HG03521 (cell line): ENCODE data around the gene SLC26A9.
"Not testable (repeated sequence)": the region's sequence is repeated elsewhere in the genome, so short reads cannot be mapped to it uniquely, and the experiment has no call there.

Source experiments
- ATAC-seq: cut with Tn5 transposase; IDR thresholded peaks from one replicate; pipeline ENCODE4 v1.9.1; 2021; ENCODE audit warnings: mild to moderate bottlenecking, moderate library complexity; ENCODE audit not compliant: unreplicated experiment

Gene SLC26A9

DNA sequence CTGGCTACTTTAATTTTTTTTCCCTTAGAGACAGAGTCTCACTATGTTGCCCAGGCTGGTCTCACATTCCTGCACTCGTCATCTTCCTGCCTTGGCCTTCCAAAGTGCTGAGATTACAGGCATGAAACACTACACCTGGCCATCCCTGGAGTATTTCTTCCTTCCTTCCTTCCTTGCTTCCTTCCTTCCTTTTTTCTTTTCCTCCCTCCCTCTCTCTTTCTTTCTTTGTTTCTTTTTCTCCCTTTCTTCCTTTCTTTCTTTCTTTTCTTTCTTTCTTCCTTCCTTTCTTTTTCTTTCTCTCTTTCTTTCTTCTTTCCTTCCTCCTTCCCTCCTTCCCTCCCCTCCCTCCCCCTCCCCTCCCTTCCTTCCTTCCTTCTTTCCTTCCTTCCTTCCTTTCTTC is 46.9 kb downstream of the SLC26A9 start:
- no peak for ATAC-seq

DNA sequence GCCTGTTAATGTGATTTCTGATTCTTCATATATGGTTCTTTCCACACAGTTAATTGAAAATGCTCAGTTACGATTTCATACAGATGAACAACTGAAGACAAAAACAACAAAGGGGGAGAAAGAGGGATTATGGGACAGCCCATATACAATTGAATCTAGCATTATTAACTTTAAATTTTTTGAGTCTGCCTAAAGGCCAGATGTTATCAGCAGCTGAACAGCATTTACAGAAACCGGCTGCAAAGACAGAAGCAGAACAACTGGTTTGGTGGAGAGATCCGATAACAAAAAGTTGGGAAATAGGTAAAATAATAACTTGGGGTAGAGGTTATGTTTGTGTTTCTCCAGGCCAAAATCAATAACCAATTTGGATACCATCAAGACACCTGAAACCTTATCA is 49.1 kb downstream of the SLC26A9 start:
- ATAC-seq = not testable (repeated sequence)

DNA sequence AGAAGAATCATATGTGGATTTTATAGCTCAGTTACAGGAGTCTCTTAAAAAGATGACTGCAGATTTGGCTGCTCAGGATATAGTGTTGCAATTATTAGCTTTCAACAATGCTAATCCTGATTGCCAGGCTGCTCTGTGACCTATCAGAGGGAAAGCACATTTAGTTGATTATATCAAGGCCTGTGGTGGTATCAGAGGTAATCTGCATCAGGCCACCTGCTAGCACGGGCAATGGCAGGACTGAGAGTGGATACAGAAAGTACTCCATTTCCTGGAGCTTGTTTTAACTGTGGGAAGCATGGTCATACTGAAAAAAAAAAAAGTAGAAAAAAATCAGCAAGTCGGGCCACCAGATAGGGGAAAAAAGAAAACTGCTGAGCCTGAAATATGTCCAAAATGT is 51.1 kb downstream of the SLC26A9 start:
- not testable (repeated sequence) for ATAC-seq

DNA sequence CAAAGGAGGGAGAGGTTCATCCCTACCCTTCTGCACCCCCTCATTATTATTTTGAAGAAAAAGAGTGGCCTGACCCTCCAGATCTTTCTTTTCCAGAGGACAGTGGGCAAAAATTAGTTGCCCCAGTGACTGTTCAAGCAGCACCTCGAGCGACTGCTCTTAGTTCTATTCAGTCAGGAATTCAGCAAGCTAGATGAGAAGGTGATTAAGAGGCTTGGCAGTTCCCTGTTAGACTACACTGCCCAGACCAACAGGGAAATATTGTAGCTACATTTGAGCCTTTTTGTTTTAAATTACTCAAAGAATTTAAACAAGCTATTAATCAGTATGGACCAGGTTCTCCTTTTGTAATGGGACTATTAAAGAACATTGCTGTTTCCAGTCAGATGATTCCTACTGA is 51.8 kb downstream of the SLC26A9 start:
- ATAC-seq = not testable (repeated sequence)

DNA sequence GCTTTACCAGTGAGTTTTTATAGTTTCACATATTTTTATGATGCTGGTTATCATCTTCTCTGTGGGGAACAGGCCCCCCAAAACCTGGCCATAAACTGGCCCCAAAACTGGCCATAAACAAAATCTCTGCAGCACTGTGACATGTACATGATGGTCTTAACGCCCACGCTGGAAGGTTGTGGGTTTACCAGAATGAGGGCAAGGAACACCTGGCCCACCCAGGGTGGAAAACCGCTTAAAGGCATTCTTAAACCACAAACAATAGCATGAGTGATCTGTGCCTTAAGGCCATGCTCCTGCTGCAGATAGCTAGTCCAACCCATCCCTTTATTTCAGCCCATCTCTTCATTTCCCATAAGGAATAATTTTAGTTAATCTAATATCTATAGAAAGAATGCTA is 52.6 kb downstream of the SLC26A9 start:
- ATAC-seq = not testable (repeated sequence)

DNA sequence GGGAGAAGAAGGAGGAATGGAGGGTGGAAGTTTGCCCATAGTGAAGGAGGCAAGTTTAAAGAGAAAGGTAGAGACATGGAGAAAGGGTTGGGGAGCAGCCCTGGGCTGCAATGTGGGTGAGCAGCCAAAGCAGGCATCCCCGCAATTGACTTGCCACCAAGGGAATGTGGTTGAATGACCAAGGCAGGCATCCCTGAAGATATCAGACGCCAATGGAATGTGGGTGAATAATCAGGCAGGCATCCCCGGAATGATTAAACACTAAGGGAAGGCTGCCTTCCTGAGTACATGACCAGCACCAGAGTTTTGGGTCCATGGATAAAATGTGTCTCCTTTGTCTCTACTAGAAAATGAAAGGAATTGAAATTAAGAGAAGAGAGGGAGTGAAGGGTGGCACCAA is 53.5 kb downstream of the SLC26A9 start:
- not testable (repeated sequence) for ATAC-seq

DNA sequence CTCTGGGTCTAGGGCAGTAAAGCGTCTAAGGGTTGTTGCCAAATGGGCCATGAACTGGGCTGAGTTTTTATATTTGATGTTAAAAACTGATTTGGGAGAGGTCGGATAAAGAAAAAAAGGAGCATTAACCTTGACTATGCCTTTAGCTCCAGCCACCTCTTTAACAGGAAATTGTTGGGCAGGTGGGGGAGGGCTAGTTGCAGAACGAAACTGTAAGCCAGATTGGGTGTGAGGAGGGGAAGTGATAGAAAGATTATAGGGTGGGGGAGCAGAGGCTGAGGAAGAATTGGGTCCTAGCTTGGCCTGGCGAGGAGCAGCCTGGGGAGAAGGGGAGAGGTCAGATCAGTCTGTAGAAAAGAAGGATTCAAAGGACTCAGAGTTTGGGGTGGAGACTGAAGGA is 54.2 kb downstream of the SLC26A9 start:
- not testable (repeated sequence) for ATAC-seq

DNA sequence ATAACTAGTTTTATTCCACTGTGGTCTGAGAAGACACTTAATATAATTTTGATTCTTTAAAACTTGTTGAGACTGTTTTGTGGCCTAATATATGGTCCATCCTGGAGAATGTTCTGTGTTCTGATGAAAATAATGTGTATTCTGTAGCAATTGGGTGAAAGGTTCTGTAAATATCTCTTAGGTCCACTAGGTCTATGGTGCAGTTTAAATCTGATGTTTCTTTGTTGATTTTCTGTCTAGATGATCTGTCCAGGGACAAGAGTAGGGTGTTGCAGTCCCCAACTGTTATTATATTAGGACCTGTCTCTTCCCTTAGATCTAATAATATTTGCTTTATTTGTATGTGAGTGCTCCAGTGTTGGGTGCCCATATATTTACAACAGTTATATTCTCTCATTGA is 59.5 kb downstream of the SLC26A9 start:
- ATAC-seq = no peak

DNA sequence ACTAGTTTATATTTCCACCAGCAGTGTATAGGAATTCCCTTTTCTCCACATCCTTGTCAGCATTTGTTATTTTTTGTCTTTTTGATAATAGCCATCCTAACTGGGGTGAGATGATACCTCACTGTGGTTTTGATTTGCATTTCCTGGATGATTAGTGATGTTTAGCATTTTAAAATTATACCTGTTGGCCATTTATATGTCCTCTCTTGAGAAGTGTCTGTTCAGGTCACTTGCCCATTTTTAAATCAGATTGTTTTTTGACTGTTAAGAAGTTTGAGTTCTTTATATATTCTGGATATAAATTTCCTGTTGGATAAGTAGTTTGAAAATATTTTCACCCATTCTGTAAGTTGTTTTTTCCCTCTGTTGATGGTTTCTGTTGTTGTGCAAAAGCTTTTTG is 62.3 kb downstream of the SLC26A9 start:
- ATAC-seq = no peak

DNA sequence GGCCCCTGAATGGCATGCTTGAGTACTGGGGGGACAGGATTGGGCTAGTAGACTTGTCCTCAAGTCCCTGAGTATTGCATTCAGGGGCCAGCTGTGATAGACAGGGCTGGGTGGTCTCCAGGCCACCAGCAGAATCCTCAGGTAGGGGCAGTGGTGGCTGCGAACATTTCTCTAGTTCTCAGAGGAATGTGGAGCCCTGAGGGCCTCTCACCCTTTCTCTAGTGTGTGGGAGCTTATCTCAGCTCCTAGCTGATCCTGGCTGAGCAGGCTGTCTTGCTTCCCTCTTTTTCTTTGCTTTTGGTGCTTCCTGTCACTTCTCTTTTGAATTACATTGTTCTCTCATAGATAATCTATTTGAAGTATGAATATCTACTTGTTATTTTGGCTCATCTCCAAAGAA is 63.3 kb downstream of the SLC26A9 start:
- no peak for ATAC-seq

DNA sequence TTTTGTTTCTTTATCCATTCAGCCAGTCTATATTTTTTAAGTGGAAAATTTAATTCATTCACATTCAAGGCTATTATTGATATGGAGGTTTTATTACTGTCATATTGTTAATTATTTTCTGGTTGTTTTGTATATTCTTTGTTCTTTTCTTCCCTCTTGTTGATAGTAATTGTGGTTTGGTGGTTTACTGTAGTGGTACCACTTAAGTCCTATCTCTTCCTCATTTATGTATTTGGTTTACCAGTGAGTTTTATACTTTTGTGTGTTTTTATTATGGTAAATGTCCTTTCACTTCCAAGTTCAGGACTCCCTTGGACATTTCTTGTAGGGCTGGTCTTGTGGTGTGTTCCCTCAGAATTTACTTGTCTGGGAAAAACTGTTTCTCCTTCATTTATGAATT is 65.2 kb downstream of the SLC26A9 start:
- ATAC-seq = no peak

DNA sequence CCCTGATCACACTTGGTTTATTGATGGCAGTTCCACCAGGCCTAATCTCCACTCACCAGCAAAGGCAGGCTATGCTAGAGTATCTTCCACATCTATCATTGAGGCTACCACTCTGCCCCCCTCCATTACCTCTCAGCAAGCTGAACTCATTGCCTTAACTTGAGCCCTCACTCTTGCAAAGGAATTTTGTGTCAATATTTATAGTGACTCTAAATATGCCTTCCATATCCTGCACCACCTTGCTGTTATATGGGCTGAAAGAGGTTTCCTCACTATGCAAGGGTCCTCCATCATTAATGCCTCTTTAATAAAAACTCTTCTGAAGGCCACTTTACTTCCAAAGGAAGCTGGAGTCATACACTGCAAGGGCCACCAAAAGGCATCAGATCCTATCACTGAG is 70.1 kb downstream of the SLC26A9 start:
- not testable (repeated sequence) for ATAC-seq

DNA sequence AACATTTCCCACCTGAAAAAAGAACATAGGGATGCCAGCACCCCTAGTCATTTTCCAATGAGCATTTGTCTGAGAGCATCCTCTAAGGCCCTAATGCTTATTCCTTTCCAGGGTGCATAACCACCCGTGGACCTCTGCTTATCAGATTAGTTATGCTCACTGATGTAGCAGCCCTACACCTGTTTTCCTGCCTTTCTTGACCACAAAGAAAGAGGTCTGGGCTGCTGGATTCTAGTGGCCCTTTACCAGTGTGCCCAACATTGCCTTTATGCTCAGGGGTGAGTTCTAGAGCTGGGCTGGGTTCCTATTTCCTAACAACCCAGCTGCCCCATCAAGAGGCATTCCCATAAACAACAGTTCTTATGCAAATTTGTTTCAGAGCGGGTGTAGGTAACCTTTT is 73.0 kb downstream of the SLC26A9 start:
- ATAC-seq = no peak
